Duodenal mucosa (tissue), 2 donors: ENCODE results near the gene SEC23IP.

Source experiments
- H3K27ac ChIP-seq: one replicate; pipeline ENCODE4 v1.7.0; 2013; ENCODE audit warnings: low read depth, low read length
- H3K27me3 ChIP-seq, 2 donors: one replicate each; pipeline ENCODE4 v1.7.0; 2013; ENCODE audit warnings: low read length in 2 of 2, control low read depth in 1 of 2; ENCODE audit not compliant: insufficient read depth in 2 of 2, control insufficient read depth in 1 of 2
- H3K36me3 ChIP-seq, 2 donors: one replicate each; pipeline ENCODE4 v1.7.0; 2013; ENCODE audit warnings: low read length in 2 of 2, control low read depth in 1 of 2; ENCODE audit not compliant: insufficient read depth in 2 of 2, control insufficient read depth in 1 of 2
- H3K4me1 ChIP-seq, 2 donors: one replicate each; pipeline ENCODE4 v1.7.0; 2013; ENCODE audit warnings: low read length in 2 of 2, control low read depth in 1 of 2; ENCODE audit not compliant: insufficient read depth in 2 of 2, control insufficient read depth in 1 of 2
- H3K4me3 ChIP-seq, 2 donors: one replicate each; pipeline ENCODE4 v1.7.0; 2013; ENCODE audit warnings: low read length in 2 of 2, low read depth in 1 of 2
- H3K9ac ChIP-seq, 2 donors: one replicate each; pipeline ENCODE4 v1.7.0; 2013; ENCODE audit warnings: low read length in 2 of 2, low read depth in 1 of 2
- H3K9me3 ChIP-seq, 2 donors: one replicate each; pipeline ENCODE4 v1.7.0; 2013; ENCODE audit warnings: low read length in 2 of 2, control low read depth in 1 of 2; ENCODE audit not compliant: control insufficient read depth in 1 of 2

The SEC23IP gene

GRCh38 chr10:119970107-119970506, 77.6 kb downstream of the SEC23IP start:
- H3K9me3 ChIP-seq: peaks cover 6 to 9% of the 10 kb centered on the region in 2 donors
- no peaks in the 10 kb centered on the region for H3K36me3 ChIP-seq
- H3K4me3 ChIP-seq: no peak overlapping the region
- H3K27ac ChIP-seq: no peak overlapping the region
- no peak overlapping the region for H3K9ac ChIP-seq
- no peaks in the 10 kb centered on the region for H3K4me1 ChIP-seq
- H3K27me3 ChIP-seq: no peaks in the 10 kb centered on the region

DNA sequence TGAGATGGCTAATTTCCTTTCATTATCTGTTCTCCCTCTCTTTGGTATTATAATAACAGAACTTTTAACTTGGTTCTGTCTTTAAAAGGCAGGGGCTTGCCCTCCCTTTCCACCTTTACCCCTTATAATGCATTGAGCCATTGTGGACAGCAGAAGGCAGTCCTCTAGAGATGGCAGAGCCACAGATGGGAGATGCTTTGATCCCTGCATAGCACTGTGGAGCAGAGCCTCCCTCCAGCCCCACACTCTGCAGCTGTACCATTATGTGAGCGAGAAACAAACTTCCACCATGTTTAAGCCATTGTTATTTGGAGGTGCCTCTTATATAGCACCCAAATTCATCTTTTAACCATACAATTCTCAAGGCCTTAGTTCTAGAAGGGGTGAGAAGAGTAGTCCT, 78.4 kb downstream of the SEC23IP start:
- Histone ChIP-seq H3K27ac (no peak overlapping the region), H3K9ac (no peak overlapping the region), H3K4me3 (no peak overlapping the region), H3K9me3 (peaks cover 6 to 9% of the 10 kb centered on the region in 2 donors), H3K4me1 (no peaks in the 10 kb centered on the region), H3K36me3 (no peaks in the 10 kb centered on the region), H3K27me3 (no peaks in the 10 kb centered on the region)

- H3K27me3 ChIP-seq: no peaks in the 10 kb centered on the region
- no peak overlapping the region for H3K9ac ChIP-seq
- no peak overlapping the region for H3K27ac ChIP-seq
- no peaks in the 10 kb centered on the region for H3K36me3 ChIP-seq
- no peaks in the 10 kb centered on the region for H3K9me3 ChIP-seq
- no peaks in the 10 kb centered on the region for H3K4me1 ChIP-seq
- H3K4me3 ChIP-seq: no peak overlapping the region
These were observed 80.8 kb downstream of the SEC23IP start for GRCh38 chr10:119973281-119973680.

GRCh38 chr10:119976421-119976820, 83.9 kb downstream of the SEC23IP start:
- H3K36me3 ChIP-seq: no peaks in the 10 kb centered on the region
- no peaks in the 10 kb centered on the region for H3K4me1 ChIP-seq
- H3K4me3 ChIP-seq: no peak overlapping the region
- no peak overlapping the region for H3K9ac ChIP-seq
- no peak overlapping the region for H3K27ac ChIP-seq
- H3K27me3 ChIP-seq: no peaks in the 10 kb centered on the region
- H3K9me3 ChIP-seq: no peaks in the 10 kb centered on the region

- Histone ChIP-seq H3K4me1 (no peaks in the 10 kb centered on the region), H3K9me3 (no peaks in the 10 kb centered on the region), H3K27me3 (no peaks in the 10 kb centered on the region), H3K4me3 (no peak overlapping the region), H3K27ac (no peak overlapping the region), H3K9ac (no peak overlapping the region), H3K36me3 (no peaks in the 10 kb centered on the region)
These were observed 88.6 kb downstream of the SEC23IP start for GRCh38 chr10:119980956-119981750.

GRCh38 chr10:119981826-119982225, 89.3 kb downstream of the SEC23IP start:
- Histone ChIP-seq H3K27ac (no peak overlapping the region), H3K9ac (no peak overlapping the region), H3K36me3 (no peaks in the 10 kb centered on the region), H3K4me1 (no peaks in the 10 kb centered on the region), H3K9me3 (no peaks in the 10 kb centered on the region), H3K4me3 (no peak overlapping the region), H3K27me3 (no peaks in the 10 kb centered on the region)

GRCh38 chr10:119988333-119988732, 95.8 kb downstream of the SEC23IP start:
- Histone ChIP-seq H3K36me3 (no peaks in the 10 kb centered on the region), H3K27me3 (no peaks in the 10 kb centered on the region), H3K4me3 (no peak overlapping the region), H3K9me3 (no peaks in the 10 kb centered on the region), H3K4me1 (no peaks in the 10 kb centered on the region), H3K9ac (no peak overlapping the region), H3K27ac (no peak overlapping the region)

DNA sequence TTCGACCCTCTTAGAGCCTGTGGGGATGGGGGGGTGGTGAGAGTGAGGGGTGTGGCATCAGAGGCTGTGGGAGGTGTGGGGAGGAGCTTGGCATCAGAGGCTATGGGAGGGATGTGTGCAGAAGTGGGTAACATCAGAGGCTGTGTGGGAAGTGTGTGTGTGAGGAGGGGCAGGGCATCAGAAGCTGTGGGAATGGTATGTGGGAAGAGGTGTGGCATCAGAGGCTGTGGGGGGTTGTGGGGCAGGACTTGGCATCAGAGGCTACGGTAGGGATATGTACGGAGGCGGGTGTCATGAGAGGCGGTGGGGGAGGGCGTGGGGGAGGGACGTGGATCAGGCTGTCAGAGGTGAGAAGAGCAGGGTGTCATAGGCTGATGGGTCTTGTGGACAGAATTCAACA, 97.4 kb downstream of the SEC23IP start:
- Histone ChIP-seq H3K9ac (no peak overlapping the region), H3K4me3 (no peak overlapping the region), H3K27ac (no peak overlapping the region), H3K27me3 (no peaks in the 10 kb centered on the region), H3K36me3 (no peaks in the 10 kb centered on the region), H3K4me1 (no peaks in the 10 kb centered on the region), H3K9me3 (no peaks in the 10 kb centered on the region)

GRCh38 chr10:119991066-119991465, 98.5 kb downstream of the SEC23IP start:
- Histone ChIP-seq H3K27ac (no peak overlapping the region), H3K4me1 (no peaks in the 10 kb centered on the region), H3K27me3 (no peaks in the 10 kb centered on the region), H3K9ac (no peak overlapping the region), H3K4me3 (no peak overlapping the region), H3K9me3 (no peaks in the 10 kb centered on the region), H3K36me3 (no peaks in the 10 kb centered on the region)

GRCh38 chr10:119991816-119992215, 99.3 kb downstream of the SEC23IP start:
- H3K27ac ChIP-seq: no peak overlapping the region
- H3K36me3 ChIP-seq: no peaks in the 10 kb centered on the region
- no peak overlapping the region for H3K9ac ChIP-seq
- H3K4me3 ChIP-seq: no peak overlapping the region
- no peaks in the 10 kb centered on the region for H3K27me3 ChIP-seq
- H3K4me1 ChIP-seq: no peaks in the 10 kb centered on the region
- no peaks in the 10 kb centered on the region for H3K9me3 ChIP-seq
